OCI-LY1 (cell line): Measurements from ENCODE around the gene PRRT2.

Experiments used
- EZH2 ChIP-seq: fragments of 200-600 bp; sonication (generic), shearing (Covaris generic); IDR thresholded peaks from 2 replicates; pipeline ENCODE4 v1.8.0; 2017; ENCODE audit warnings: borderline replicate concordance, mixed run types, mild to moderate bottlenecking, antibody characterized with exemption, low read length, moderate library complexity, mixed read lengths
- TF ChIP-seq, protein P1 (sequence below): fragments of 200-600 bp; sonication (generic), shearing (Covaris generic); IDR thresholded peaks from 2 replicates; pipeline ENCODE4 v1.5.1; 2017; ENCODE audit warnings: mild to moderate bottlenecking, antibody characterized with exemption, low read length, moderate library complexity, mixed read lengths

DNA sequence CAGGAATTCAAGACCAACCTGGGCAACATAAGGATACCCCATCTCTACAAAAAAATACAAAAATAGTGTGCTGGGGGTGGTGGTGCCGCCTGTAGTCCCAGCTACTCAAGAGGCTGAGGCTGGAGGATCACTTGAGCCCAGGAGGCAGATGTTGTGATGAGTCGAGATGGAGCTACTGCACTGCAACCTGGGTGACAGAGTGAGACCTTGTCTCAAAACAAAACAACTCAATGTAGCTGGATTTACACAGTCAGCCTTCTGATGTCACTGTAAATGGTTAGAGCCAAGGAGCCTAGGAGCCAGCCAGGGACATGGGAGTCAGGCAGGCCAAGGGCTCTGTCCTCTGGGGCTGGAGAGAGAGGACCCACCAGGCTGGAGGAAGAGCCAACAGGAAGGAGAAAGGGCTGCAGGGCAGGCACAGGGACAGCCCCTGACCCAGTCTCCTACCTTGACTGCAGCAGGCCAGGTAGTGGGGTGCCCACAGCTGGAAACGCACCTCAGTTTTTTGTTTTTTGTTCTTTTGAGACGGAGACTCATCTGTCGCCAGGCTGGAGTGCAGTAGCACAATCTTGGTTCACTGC is 42.6 kb downstream of the PRRT2 start:
- TF ChIP-seq, protein P1, sequence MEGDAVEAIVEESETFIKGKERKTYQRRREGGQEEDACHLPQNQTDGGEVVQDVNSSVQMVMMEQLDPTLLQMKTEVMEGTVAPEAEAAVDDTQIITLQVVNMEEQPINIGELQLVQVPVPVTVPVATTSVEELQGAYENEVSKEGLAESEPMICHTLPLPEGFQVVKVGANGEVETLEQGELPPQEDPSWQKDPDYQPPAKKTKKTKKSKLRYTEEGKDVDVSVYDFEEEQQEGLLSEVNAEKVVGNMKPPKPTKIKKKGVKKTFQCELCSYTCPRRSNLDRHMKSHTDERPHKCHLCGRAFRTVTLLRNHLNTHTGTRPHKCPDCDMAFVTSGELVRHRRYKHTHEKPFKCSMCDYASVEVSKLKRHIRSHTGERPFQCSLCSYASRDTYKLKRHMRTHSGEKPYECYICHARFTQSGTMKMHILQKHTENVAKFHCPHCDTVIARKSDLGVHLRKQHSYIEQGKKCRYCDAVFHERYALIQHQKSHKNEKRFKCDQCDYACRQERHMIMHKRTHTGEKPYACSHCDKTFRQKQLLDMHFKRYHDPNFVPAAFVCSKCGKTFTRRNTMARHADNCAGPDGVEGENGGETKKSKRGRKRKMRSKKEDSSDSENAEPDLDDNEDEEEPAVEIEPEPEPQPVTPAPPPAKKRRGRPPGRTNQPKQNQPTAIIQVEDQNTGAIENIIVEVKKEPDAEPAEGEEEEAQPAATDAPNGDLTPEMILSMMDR = no peak
- TF ChIP-seq EZH2 = no peak
